GM19240 (cell line): ENCODE data around the gene GARIN5A.

Experiments used
- DNase-seq: peaks from one replicate; pipeline ENCODE4 v3.0.0; 2011; ENCODE audit warnings: low spot score; ENCODE audit not compliant: insufficient read length

The GARIN5A gene

GRCh38 chr19:50417111-50418081, 59.3 kb downstream of the GARIN5A start:
- no peak for DNase-seq
